Parathyroid adenoma (tissue), 2 donors: Measurements from ENCODE around the gene B3GAT2.

ENCODE experiments used
- H2AFZ ChIP-seq: fragments of 300-600 bp; sonication (generic); one replicate; pipeline ENCODE4 v1.7.0; 2017; ENCODE audit warnings: antibody characterized with exemption, mild to moderate bottlenecking
- H3K27ac ChIP-seq: fragments of 300-600 bp; sonication (generic); one replicate; pipeline ENCODE4 v1.7.0; 2017
- H3K27me3 ChIP-seq: fragments of 300-600 bp; sonication (generic); one replicate; pipeline ENCODE4 v1.7.0; 2017; ENCODE audit warnings: low read length; ENCODE audit not compliant: control insufficient read depth, insufficient read depth
- H3K36me3 ChIP-seq: fragments of 300-600 bp; sonication (generic); one replicate; pipeline ENCODE4 v1.7.0; 2017; ENCODE audit warnings: low read length; ENCODE audit not compliant: control insufficient read depth, insufficient read depth
- H3K4me1 ChIP-seq: fragments of 300-600 bp; sonication (generic); one replicate; pipeline ENCODE4 v1.7.0; 2017; ENCODE audit warnings: control low read depth
- H3K4me2 ChIP-seq: fragments of 300-600 bp; sonication (generic); one replicate; pipeline ENCODE4 v1.7.0; 2017; ENCODE audit warnings: low read length
- H3K4me3 ChIP-seq: fragments of 300-600 bp; sonication (generic); one replicate; pipeline ENCODE4 v1.7.0; 2017; ENCODE audit warnings: low read depth, low read length
- H3K79me2 ChIP-seq: fragments of 300-600 bp; sonication (generic); one replicate; pipeline ENCODE4 v1.7.0; 2017; ENCODE audit warnings: control low read depth
- H3K9ac ChIP-seq: fragments of 300-600 bp; sonication (generic); one replicate; pipeline ENCODE4 v1.7.0; 2017; ENCODE audit warnings: mild to moderate bottlenecking
- H3K9me3 ChIP-seq: fragments of 300-600 bp; sonication (generic); one replicate; pipeline ENCODE4 v1.7.0; 2017; ENCODE audit warnings: low read length; ENCODE audit not compliant: control insufficient read depth
- TF ChIP-seq, protein P1 (sequence below): fragments of 300-600 bp; sonication (generic); IDR thresholded peaks from one replicate; pipeline ENCODE4 v1.7.0; 2017; ENCODE audit warnings: antibody characterized with exemption, mild to moderate bottlenecking
- donor health status: primary hyperparathyroidism.

B3GAT2 gene

DNA sequence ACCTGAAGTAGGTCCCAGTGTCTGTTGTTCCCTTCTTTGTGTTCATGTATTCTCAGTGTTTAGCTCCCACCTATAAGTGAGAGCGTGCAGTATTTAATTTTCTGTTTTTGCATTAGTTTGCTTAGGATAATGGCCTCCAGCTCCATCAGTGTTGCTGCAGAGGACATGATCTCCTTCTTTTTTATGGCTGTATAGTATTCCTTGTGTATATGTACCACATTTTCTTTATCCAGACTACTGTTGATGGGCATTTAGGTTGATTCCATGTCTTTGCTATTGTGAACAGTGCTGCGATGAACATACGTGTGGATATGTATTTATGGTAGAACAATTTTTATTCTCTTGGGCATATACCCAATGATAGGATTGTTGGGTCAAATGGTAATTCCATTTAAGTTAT, 125.4 kb downstream of the B3GAT2 start:
- H2AFZ ChIP-seq, result no peak overlapping the region
- no peaks in the 10 kb centered on the region for H3K4me1 ChIP-seq
- H3K9ac ChIP-seq, result no peak overlapping the region
- TF ChIP-seq, protein P1, sequence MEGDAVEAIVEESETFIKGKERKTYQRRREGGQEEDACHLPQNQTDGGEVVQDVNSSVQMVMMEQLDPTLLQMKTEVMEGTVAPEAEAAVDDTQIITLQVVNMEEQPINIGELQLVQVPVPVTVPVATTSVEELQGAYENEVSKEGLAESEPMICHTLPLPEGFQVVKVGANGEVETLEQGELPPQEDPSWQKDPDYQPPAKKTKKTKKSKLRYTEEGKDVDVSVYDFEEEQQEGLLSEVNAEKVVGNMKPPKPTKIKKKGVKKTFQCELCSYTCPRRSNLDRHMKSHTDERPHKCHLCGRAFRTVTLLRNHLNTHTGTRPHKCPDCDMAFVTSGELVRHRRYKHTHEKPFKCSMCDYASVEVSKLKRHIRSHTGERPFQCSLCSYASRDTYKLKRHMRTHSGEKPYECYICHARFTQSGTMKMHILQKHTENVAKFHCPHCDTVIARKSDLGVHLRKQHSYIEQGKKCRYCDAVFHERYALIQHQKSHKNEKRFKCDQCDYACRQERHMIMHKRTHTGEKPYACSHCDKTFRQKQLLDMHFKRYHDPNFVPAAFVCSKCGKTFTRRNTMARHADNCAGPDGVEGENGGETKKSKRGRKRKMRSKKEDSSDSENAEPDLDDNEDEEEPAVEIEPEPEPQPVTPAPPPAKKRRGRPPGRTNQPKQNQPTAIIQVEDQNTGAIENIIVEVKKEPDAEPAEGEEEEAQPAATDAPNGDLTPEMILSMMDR, result no peak
- no peak overlapping the region for H3K27ac ChIP-seq
- no peaks in the 10 kb centered on the region for H3K27me3 ChIP-seq
- peaks cover 3% of the 10 kb centered on the region for H3K79me2 ChIP-seq
- no peak overlapping the region for H3K4me2 ChIP-seq
- no peaks in the 10 kb centered on the region for H3K9me3 ChIP-seq
- H3K36me3 ChIP-seq, result no peaks in the 10 kb centered on the region
- no peak overlapping the region for H3K4me3 ChIP-seq

DNA sequence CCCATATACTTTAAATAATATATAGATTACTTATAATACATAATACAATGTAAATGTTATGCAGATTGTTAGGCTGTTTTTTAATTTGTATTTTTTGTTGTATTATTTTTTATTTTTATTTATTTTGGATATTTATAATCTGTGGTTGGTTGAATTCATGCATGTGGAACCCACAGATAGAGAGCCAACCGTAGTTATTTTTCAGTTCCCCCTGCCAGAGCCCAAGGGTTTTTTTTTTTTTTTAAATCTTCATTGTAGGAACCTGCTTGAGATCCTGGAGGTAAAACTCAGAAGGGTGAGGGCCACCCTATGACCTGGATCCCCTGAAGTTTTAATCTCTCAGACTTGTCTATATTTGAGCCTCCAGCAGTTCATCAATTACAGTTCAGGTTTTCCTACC, 133.2 kb downstream of the B3GAT2 start:
- no peaks in the 10 kb centered on the region for H3K4me1 ChIP-seq
- no peak overlapping the region for H3K9ac ChIP-seq
- no peaks in the 10 kb centered on the region for H3K36me3 ChIP-seq
- H3K9me3 ChIP-seq, result no peaks in the 10 kb centered on the region
- no peak overlapping the region for H3K4me2 ChIP-seq
- no peaks in the 10 kb centered on the region for H3K27me3 ChIP-seq
- TF ChIP-seq, protein P1, result no peak
- no peak overlapping the region for H2AFZ ChIP-seq
- H3K79me2 ChIP-seq, result no peaks in the 10 kb centered on the region
- H3K27ac ChIP-seq, result no peak overlapping the region
- no peak overlapping the region for H3K4me3 ChIP-seq

DNA sequence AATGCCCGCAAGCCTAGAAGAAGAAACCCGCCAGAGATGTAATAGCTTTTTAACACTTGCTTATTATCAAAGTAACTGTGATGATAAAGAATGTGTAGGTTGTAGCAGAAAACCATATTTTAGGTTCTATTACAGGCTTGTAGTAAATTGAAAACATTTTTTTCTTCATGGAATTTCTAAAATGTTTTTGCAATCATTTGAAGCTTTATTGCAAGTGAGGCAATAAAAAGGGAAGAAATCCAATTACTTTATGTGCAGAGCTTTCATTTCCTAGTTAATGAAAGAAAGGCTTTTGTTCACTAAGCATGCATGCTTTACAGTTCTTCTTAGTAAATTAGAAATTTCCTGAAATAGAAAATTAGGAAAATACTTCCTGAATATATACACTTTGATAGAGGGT, 135.1 kb downstream of the B3GAT2 start:
- no peaks in the 10 kb centered on the region for H3K36me3 ChIP-seq
- H2AFZ ChIP-seq, result no peak overlapping the region
- H3K79me2 ChIP-seq, result no peaks in the 10 kb centered on the region
- no peak overlapping the region for H3K4me2 ChIP-seq
- H3K9ac ChIP-seq, result no peak overlapping the region
- TF ChIP-seq, protein P1, result no peak
- H3K4me3 ChIP-seq, result no peak overlapping the region
- no peaks in the 10 kb centered on the region for H3K4me1 ChIP-seq
- H3K27ac ChIP-seq, result no peak overlapping the region
- no peaks in the 10 kb centered on the region for H3K9me3 ChIP-seq
- no peaks in the 10 kb centered on the region for H3K27me3 ChIP-seq

- Histone ChIP-seq H3K4me1 (no peaks in the 10 kb centered on the region), H3K36me3 (no peaks in the 10 kb centered on the region), H3K9me3 (no peaks in the 10 kb centered on the region), H3K4me3 (no peak overlapping the region), H3K9ac (no peak overlapping the region), H3K4me2 (no peak overlapping the region), H3K79me2 (no peaks in the 10 kb centered on the region), H3K27ac (no peak overlapping the region), H2AFZ (no peak overlapping the region), H3K27me3 (no peaks in the 10 kb centered on the region)
- TF ChIP-seq, protein P1, result no peak
These were observed 136.1 kb downstream of the B3GAT2 start for GRCh38 chr6:70820778-70821177.

DNA sequence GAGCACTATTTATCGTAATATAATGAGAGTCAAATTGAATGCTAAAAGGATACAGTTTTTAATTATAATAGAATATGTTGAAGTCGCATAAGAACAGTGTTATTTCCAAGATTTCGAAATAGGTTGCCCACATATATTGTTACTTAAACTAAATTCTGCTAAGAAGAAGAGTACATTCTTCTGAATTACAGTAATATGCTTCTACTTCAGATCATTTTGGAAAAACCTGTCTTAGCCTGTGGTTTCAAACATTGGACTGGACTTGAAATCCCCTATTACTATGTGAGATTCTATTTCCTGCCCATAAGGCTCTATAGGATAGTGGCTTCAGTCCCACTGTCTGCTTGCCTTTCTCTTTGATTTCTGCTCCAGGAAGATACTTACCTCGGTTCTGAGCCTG, 137.2 kb downstream of the B3GAT2 start:
- Histone ChIP-seq H3K9ac (no peak overlapping the region), H3K27me3 (no peaks in the 10 kb centered on the region), H3K4me1 (no peaks in the 10 kb centered on the region), H3K27ac (no peak overlapping the region), H3K4me2 (no peak overlapping the region), H2AFZ (no peak overlapping the region), H3K79me2 (no peaks in the 10 kb centered on the region), H3K9me3 (no peaks in the 10 kb centered on the region), H3K4me3 (no peak overlapping the region), H3K36me3 (no peaks in the 10 kb centered on the region)
- TF ChIP-seq, protein P1, result no peak
